HG02981 (cell line): ENCODE results near the gene HNRNPM.

ENCODE experiments used
- ATAC-seq: cut with Tn5 transposase; IDR thresholded peaks from one replicate; pipeline ENCODE4 v1.9.1; 2021; ENCODE audit warnings: mild to moderate bottlenecking, moderate library complexity; ENCODE audit not compliant: unreplicated experiment

HNRNPM gene

DNA sequence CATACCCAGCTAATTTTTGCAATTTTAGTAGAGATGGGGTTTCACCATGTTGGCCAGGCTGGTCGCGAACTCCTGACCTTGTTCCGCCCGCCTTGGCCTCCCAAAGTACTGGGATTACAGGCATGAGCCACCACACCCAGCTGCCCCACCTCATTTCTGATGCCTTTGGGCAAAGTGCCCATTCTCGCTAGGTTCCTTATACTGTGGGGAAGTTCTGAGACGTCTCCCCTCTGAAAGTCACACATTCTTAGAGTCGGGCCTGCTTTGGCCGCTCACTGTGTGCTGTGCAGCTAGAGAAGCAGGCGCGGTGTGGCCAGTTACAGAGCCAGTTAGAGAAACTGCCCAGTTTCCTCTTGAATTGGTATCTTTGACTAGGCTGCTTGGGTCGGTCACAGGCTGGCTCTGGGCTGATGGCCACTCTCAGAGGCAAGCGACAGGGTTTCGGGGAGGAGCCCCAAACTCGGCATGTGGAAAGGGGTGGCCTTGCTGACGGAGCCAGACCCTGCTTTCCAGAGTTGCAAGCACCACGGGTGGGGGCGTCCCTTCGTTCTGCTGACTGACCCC, 39.6 kb downstream of the HNRNPM start:
- no peak for ATAC-seq

DNA sequence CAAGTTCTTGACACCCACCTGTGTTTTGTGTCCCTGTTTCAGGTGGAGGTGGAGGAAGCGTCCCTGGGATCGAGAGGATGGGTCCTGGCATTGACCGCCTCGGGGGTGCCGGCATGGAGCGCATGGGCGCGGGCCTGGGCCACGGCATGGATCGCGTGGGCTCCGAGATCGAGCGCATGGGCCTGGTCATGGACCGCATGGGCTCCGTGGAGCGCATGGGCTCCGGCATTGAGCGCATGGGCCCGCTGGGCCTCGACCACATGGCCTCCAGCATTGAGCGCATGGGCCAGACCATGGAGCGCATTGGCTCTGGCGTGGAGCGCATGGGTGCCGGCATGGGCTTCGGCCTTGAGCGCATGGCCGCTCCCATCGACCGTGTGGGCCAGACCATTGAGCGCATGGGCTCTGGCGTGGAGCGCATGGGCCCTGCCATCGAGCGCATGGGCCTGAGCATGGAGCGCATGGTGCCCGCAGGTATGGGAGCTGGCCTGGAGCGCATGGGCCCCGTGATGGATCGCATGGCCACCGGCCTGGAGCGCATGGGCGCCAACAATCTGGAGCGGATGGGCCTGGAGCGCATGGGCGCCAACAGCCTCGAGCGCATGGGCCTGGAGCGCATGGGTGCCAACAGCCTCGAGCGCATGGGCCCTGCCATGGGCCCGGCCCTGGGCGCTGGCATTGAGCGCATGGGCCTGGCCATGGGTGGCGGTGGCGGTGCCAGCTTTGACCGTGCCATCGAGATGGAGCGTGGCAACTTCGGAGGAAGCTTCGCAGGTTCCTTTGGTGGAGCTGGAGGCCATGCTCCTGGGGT, 41.0 kb downstream of the HNRNPM start:
- no peak for ATAC-seq

DNA sequence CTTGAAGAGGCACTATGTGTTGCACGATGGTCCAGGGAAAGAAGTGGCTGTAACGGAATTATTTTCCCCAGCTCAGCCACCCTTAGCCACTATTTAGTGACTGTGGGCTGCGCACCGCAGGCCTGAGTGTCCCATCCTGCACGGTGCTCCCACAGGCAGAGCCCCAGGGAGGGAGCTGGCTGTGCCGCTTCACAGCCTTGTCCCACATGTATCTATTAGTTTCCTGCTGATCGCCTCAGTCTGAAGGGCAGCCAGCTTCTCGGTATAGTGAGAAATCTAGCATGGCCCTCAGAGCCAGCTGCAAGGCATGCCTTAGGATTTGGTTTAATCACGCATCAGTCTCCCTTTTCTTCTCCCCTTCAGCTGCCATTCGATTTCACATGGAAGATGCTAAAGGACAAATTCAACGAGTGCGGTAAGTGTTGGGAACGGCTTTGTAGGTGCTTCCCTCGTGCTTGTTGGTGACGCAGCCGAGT, 41.9 kb downstream of the HNRNPM start:
- ATAC-seq, result no peak

DNA sequence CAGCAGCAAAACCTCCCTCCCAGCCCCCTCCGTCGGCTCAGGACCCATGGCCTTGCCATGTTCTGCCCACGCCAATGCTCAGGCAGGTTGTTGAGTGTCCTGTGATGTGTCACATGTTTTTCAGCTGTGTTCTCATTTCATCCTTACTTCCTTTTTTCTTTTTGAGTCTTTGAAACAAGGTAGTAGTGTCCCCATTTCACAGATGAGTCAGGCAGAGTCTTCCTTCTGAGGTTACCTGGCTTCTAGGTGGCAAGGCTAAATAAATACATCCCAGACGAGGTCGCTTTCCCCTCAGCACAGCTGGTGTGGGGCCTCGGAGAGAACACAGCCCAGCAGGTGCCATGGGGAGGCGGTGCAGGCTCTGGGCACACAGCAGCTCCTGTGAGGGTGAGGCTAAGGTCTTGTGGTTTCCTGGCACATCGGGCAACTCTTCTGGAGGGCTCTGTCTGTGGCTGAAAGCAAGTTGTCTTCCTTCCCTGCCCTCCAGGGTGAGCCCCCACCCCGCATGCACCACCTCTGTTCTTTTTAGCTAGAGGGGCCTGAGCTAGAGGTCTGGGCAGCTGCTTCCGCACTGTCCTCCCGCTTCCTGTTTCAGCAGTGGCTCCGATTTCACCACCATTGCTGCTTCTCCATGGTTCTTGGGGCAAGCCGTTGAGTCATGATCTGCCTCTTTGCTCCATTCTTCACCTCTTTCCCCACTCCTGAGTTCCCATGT, 42.5 kb downstream of the HNRNPM start:
- no peak for ATAC-seq

DNA sequence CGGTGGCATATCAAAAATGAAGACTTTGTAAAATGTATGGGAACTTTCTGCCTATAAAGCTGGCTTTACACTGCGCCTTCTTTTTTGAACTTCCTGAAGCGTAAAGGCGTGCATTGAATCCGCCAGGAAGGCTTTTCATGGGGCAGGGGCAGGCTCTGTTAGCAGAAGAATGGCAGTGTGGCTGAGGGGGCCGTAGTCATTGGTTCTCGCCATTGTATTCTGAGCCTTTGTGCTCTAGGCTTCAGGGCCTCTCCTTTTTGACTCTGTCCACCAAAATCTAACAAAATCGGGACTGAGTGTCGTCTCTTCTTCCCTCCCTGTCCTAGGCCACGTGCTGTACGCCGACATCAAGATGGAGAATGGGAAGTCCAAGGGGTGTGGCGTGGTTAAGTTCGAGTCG, 43.6 kb downstream of the HNRNPM start:
- no peak for ATAC-seq

DNA sequence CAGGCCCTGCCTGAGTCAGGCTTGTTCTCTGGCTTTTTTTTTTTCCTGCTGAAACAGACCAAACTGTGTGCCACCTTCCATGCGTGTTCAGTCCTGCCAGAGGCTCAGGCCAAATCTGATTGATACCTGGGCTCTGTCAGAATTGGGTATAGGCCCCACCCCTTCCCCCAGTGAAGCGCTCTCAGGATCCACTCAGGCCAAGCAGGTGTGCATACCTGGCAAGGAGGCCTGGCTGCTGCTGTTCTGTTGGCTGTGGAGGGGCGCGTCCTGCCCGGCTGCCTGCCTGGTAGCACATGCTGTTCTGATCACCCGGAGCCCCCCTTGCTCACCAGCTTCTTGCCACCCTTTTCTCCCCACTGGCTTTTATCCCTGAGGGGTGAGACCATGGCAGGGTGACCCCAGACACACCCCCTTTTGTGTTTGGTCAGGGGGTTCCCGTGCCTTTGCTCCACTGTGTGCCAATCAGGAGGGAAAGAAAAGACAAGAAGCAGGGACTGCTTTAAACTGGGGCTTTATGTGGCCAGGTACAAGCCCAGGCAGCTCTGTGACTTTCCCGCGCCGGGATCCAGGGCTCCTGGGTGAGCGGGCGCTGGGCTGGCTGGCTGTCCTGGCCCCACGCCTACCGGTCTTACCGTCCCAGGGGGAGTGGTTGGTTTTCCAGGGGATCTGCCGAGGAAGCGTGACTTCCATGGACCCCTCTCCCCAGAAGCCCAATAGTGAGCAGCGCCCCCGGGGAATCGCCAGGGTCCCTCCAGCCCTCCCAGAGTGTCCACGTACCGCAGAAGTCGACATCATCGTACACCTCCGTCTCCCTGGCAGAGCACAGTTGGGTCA, 45.0 kb downstream of the HNRNPM start:
- no peak for ATAC-seq

DNA sequence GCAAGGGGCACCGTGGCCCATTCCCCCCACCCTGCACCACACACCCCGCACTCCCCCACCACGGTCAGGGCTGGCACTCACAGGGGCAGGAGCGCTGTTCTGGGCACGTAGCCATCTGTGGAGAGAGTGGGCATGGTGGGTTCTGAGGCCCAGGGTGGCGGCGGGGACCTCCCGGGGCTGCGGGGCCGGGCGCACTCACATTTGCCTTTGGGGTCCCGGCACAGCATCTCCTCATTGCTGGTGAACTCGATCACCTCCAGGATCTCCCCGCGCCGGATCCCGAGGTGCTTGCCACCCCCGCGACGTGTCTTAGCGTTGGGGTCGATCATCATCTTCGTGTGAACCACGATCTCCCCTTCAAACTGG, 45.6 kb downstream of the HNRNPM start:
- ATAC-seq, result no peak

DNA sequence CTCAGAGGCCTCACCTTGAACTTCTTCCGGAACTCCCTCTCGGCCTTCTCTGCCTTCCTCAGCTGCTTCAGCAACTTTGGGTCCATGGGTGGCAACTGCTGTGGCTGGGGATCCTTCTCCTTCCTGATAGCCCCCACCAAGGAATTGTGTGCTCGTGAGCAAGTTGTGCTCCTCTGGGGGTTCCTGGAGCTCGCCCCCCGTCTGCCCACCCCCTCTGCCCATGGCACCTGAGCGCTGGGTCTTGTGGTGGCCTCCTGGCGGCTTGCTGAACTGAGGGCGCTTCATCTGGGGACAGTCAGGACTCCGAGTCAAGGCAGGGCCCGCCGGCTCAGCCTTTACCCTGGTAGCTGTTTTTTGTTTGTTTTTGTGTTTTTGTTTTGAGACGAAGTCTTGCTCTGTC, 46.1 kb downstream of the HNRNPM start:
- ATAC-seq, result no peak

DNA sequence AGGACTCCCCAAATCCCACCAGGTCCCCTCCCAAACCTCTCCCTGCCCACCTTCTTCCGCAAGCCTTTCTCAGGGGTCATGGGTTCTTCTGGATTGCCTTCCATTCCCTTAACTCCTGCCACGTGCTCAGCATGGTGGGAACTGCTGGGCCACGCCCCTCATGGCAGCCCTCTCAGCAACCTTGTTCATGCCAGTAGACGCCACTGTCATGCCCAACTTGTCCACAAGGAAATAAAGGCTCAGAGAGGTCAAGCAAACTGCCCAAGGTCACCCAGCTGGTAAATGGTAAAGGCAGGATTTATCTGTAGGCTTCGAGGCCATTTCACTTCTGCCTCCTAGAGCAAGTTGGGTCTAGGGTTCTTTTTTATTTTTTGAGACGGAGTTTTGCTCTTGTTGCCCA, 46.8 kb downstream of the HNRNPM start:
- no peak for ATAC-seq

DNA sequence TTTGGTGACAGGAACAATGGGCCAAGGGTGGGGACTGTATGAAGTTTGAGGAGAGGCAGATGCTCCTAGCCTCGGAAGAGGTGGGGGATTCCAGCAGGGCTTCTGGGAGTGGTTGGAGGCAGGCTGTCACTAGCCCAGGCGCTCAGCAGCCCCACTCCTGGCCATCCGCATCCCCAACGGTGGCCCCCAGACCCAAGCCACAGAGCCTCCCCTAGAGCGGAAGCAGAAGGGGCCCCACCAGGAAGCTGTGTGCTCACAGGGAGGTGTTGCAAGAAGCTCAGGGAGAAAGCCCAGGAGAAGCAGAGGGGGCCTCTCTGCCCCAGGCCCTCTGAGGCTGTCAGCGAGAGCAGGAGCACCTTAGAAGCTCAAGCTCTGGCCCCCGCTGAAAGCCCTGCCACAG, 49.4 kb downstream of the HNRNPM start:
- no peak for ATAC-seq

DNA sequence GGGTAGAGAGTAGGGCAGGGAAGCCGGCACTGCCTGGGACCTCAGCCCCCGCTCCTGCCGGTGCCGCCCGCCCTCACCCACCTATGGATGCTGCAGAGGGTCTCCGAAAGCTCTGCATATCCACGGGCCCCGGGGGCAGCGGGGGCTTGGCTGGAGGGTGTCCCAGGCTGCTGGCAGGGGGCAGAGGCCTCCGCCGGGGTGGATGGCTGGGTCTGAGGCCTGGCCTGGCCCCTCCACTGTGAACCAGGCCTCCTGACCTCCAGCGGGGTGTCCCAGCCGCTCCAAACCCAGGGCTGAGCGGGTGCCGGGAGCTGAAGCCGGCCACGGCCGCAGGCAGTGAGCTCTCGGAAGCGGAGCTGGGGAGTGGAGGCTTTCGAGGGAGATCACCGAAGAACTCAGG, 53.5 kb downstream of the HNRNPM start:
- ATAC-seq, result no peak

DNA sequence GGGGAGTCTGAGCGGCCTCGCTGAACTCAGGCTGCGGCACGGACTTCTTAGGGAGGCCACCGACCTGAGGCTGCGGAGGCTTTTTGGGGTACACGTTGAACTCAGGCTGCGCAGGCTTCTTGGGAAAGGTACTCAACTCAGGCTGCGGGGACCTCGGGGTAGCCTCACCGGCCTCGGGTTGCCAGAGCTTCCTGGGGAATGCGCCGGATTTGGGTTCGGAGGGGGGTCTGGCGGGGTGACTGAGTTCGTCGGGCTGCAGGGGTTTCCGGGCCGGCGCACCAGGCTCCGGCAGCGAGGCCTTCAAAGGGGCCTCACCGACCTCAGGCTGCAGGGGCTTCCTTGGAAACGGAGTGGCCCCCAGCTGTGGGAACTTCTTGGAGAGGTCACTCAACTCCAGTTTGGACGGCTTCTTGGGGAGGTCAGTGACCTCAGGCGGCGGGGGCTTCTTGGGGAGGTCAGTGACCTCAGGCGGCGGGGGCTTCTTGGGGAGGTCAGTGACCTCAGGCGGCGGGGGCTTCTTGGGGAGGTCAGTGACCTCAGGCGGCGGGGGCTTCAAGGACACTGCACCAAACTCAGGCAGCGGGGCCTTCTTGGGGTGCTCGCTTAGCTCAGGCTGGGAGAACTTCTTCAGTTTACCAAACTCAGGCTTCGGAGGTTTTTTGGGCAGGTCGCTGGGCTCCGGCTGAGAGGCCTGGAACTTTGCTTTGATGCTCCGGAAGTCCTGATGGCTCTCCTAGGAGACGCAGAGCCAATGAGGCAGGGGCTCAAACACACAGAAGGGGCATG, 54.5 kb downstream of the HNRNPM start:
- ATAC-seq, result no peak

DNA sequence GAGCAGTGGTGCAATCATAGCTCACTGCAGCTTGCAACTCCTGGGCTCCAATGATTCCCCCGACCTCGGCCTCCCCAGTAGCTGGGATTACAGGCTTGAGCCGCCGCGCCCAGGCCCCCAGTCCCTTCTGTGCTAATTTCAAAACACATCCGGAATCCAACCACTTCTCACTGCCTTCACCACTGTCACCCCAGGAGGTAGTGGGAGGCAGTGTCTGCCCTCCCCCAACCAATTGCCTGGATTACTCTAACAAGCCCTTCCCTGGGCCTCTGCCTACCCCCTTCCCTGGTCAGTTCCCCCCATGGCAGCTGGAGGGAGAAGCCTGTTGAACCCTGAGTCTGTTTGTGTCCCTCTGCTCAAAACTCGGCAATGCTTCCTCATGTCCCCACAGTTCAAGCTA, 55.4 kb downstream of the HNRNPM start:
- no peak for ATAC-seq

DNA sequence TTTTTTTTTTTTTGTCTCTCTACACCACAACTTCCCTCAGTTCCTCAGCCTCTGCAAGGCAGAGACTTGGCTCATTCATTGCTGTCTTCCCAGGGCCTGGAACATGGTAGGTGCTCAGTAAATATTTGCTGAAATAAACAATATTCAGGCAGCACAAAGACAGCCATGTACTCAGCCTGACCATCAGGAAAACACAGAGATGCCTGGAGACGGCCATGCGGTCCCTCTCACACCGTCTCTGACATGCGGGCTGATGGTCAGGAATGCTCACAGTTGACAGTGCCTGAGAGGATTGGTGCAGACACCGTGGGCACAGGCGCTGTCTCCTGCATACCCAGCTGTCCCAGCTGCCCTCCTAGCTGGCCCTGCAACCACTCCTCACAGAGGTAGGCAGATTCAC, 56.7 kb downstream of the HNRNPM start:
- no peak for ATAC-seq

DNA sequence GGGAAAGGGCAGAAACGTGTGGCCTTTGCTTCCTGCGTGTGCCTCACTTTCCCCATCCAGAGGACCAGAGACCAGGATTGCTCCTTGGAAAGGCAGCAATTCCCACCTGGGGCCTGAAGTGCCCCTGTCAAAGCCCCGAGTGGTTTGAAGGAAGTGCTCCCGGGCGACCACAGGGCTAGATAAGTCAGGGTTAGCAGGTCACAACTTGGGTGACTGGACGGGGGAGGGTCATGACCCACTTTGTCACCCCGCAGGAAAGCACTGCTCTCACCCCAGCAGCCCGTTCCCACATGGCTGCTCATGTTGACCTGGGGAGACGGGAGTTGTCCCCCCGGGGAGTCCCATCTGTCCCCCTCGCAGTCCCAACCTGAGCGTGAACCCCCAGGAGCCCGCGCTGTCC, 57.2 kb downstream of the HNRNPM start:
- ATAC-seq, result no peak

DNA sequence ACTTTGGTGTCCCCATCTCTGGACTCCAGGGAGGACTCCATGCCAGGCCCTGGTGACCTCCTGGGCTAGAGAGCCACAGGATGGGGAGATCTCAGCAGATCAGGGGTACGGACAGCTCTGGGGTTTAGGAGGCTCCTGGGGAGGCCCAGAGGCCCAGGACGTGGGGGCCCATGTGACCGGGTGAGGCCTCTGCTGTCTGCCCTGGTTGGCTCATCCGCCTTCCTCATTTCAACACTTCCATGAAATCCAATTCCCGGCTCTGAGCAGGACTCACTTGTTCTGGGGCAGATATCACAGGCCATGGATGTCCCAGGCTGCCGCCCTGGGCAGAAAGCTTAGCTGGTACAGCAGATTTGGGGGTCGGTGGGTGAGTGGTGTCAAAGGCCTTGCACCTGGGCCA, 58.7 kb downstream of the HNRNPM start:
- ATAC-seq, result no peak

DNA sequence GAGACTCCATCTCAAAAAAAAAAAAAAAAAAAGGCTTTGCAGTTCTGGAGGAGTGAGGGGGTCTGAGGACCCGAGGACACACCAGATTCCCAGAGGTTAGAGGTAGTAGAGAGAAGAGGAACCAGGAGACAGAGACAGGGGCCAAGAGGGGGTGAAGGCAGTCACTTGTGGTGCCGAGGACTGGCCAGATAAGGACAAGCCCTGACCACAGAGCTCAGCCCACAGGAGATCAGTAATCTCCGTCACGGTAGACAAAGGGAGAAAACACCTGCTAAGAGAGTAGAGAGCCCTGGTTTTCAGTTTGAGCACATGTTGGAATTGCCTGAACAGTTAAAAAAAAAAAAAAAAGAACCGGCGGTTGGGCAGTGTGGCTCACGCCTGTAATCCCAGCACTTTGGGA, 59.4 kb downstream of the HNRNPM start:
- ATAC-seq, result no peak

DNA sequence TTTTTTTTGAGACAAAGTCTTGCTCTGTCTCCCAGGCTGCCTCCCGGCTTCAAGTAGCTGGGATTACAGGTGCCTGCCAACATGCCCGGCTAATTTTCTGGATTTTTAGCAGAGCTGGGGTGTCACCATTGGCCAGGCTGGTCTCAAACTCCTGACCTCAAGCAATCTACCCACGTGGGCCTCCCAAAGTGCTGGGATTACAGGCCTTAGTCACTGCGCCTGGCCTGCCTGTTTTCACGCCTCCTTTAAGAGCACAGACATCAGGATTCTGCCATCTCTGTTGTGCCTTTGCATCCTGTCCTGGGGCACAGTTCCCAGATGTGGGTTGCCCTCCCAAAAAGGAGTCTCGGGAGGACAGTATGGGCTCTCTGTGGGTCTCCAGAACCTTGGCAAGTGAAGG, 60.1 kb downstream of the HNRNPM start:
- no peak for ATAC-seq

DNA sequence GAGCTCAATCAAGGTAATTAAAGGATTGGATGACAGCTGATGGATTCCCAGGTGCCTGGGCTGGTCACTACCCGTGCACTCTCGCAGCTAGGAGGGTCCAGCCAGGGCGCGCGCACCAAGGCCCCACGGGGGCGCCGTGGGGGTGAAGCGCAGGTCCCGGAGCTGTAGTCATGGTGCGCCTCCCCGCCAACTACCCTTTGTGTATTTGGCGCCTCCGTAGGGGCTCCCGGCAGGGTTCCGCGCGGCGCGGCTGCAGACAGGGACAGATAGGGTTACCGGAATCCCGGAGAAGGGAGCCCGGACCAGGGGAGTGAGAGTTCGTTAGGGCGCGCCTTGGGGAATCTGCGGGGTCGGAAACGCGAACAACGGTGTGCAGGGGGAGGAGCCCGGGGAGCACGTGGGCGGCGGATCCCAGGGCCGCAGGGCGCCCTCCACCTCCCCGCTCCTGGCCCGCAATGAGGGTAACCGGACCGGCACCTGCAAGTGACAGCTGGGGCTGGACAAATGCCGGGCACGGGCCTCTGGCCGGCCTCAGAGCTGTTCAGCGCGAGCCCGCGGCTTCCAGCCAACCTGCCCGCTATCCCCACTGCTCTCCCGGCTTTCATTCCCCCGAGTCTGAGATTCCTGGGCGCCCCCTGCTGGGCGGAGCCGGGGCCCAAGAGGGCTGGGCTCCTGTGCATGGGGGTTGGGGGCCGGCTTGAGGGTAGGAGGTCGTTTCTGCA, 61.1 kb downstream of the HNRNPM start:
- ATAC-seq, result no peak

DNA sequence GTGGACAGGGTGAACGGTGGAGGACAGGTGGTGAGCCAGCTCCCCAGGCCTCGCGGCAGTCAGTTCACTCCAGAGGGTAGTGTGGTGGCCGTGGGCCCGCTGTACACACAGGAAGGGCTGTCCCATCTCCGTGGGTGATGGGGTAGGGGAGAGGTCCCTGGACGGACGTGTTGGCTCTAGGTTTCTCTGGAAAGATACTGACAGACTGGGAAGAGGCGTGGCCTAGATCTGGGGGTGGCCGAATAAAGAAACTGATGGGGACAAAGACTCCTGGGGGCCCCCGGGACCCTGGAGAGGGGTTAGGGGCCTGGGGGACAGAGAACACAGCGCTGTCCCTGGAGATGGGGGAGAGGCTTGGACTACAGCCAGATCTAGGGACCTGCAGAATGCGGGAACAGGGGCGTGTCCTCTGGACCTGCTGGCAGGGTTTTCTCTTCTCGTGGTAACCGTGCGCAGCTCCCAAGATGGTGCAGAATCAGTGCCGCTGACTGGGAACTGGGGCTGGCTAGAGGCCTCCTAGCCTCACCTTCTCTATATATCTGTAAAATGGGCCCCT, 61.7 kb downstream of the HNRNPM start:
- no peak for ATAC-seq
